Bronchial epithelial cell (primary cell): ENCODE measurements around the gene RNF115. TPM values are rescaled to one million over a fixed set of nuclear protein-coding genes. Genes with fewer than 3 reads are reported as not detected.
A peak's percentile ranks its signal among the peaks of the same experiment; 100 is the strongest.

ENCODE experiments used
- DNase-seq: peaks from one replicate; pipeline ENCODE4 v3.0.0-alpha.2; 2010; ENCODE audit warnings: low read depth
- FAIRE-seq: peaks from 2 replicates; lab custom pipeline; 2011; peaks lifted over from hg19 to GRCh38; lab: Jason Lieb, UNC
- H3K27me3 ChIP-seq: 2 replicates; pipeline ENCODE4 v1.5.1; 2011; ENCODE audit warnings: low read length; ENCODE audit not compliant: control insufficient read depth, insufficient read depth
- H3K36me3 ChIP-seq: 2 replicates; pipeline ENCODE4 v1.5.1; 2011; ENCODE audit warnings: low read length; ENCODE audit not compliant: control insufficient read depth, insufficient read depth
- H3K4me3 ChIP-seq: 2 replicates; pipeline ENCODE4 v1.5.1; 2011; ENCODE audit warnings: mild to moderate bottlenecking, low read depth, low read length, control low read depth
- total RNA-seq: library from RNA; depleted of rRNA; stranded (reverse); fragments of >200 nt; gene quantifications from 2 replicates; pipeline ENCODE4 v1.2.1, GENCODE V29; 2014
- TF ChIP-seq, protein P1 (sequence below): IDR thresholded peaks from 2 replicates; pipeline ENCODE4 v1.5.1; 2011; ENCODE audit warnings: mild to moderate bottlenecking, moderate library complexity, low read length, control low read depth, inconsistent platforms; ENCODE audit not compliant: insufficient read depth, severe bottlenecking

Gene RNF115
- total RNA-seq, 1 donor from 2014 or later: 9.0 TPM

DNA sequence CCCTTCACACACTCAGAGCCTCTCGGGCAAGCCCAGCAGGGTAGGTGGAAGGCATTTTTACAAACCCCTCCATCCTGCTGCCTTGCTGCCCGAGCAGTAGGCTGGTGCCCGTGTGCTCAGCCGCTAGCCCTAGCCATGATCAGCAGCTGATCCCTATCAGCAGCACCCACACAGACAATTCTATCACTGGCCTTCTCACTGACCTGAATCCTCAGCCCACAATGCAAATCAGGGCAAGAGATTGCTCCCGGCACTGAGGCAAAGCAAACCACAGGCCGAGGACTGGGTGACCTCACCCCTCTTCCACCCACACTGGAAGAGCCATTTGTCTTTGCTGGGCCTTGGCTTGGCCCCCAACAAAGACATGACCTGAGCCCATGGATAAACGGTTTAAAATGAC is 115.8 kb downstream of the RNF115 start:
- DNase-seq (no peak), FAIRE-seq (no peak)
- no peak overlapping the region for H3K4me3 ChIP-seq
- no peaks in the 10 kb centered on the region for H3K27me3 ChIP-seq
- TF ChIP-seq, protein P1, sequence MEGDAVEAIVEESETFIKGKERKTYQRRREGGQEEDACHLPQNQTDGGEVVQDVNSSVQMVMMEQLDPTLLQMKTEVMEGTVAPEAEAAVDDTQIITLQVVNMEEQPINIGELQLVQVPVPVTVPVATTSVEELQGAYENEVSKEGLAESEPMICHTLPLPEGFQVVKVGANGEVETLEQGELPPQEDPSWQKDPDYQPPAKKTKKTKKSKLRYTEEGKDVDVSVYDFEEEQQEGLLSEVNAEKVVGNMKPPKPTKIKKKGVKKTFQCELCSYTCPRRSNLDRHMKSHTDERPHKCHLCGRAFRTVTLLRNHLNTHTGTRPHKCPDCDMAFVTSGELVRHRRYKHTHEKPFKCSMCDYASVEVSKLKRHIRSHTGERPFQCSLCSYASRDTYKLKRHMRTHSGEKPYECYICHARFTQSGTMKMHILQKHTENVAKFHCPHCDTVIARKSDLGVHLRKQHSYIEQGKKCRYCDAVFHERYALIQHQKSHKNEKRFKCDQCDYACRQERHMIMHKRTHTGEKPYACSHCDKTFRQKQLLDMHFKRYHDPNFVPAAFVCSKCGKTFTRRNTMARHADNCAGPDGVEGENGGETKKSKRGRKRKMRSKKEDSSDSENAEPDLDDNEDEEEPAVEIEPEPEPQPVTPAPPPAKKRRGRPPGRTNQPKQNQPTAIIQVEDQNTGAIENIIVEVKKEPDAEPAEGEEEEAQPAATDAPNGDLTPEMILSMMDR: no peak
- no peaks in the 10 kb centered on the region for H3K36me3 ChIP-seq

DNA sequence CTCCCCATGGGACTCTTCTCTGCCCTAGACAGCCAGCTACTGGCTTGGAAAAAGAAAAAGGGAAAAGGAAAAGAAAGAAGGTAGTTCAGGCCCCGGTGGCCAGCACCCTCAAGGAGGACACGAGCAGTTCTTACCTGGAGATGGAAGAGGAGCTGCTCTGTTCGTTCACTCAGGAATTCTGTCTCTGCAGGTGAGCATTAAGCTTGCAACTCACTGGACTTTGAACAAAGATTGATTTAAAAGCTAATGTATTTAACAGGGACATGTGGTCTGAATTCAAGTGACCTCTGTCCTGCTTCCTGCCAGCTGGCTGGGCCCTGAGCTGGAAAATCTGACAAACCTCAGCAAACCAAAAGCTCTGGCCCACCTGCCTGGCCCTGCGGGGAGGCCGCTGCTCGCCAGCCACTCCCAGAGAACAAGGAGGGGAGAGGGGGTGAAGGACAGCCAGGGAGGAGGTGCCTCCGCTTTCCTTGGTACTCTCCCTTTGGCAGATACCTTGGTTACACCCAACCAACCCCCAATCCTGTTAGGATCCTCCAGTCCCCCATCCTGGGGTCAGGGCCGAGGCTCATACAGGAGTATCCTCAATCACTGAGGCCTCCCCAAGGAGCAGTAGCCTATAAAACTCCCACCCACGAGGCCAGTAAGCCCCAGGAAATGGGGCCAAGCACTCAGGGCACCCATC is 116.6 kb downstream of the RNF115 start, which contains the start of gene PDZK1:
Gene PDZK1, minus strand, starts transcription at position 186 of the 685 bp plus-strand sequence. CDS start 19,347 bp downstream, outside the sequence.
- no peak for DNase-seq
- FAIRE-seq: no peak
- Histone ChIP-seq H3K36me3 (no peaks in the 10 kb centered on the region), H3K4me3 (no peak within 1 kb of the TSS), H3K27me3 (no peaks in the 10 kb centered on the region)
- TF ChIP-seq, protein P1: no peak

DNA sequence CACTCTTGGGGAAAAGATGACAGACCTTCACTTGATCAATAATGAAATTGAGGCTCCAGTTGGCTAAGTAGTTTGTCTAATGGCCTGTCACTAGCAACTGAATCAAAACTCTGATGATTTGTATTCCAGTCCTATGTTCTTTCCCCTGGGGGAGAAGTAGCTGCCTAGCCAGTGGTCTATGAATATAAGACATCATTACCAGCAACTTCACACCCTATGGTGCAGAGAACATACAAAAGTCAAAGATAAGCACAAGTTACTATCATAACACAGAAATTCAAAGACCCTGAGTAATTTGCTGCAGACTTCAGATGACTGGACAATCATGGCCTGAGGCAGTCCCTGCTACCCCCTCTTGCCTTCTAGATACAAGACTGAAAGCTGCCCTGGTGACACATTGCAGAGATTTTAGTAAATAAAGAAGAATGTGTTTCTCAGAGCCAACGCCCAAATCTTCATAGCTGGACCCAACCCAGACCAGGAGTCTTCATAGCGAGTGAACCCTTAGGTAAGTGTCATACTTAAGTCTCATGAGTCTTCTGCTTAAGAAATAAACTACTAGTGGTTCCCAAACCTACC is 117.7 kb downstream of the RNF115 start:
- TF ChIP-seq, protein P1: no peak
- Histone ChIP-seq H3K36me3 (no peaks in the 10 kb centered on the region), H3K27me3 (no peaks in the 10 kb centered on the region), H3K4me3 (no peak overlapping the region)
- FAIRE-seq (no peak), DNase-seq (peak; percentile 98)

DNA sequence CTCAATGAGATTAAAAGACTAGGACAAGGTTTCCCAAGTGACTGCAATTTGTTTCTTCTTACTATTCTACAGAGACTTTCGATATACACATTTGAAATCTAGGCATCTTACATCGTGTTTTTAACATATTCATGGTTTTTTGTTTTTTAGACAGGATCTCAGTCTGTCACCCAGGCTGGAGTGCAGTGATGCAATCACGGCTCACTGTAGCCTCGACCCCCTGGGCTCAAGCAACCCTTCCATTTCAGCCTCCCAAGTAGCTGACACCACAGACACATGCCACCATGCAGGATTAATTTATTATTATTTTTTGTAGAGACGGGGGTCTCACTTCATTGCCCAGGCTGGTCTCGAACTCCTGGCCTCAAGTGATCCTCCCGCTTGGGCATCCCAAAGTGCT is 118.3 kb downstream of the RNF115 start:
- FAIRE-seq (no peak), DNase-seq (no peak)
- no peak overlapping the region for H3K4me3 ChIP-seq
- H3K36me3 ChIP-seq: no peaks in the 10 kb centered on the region
- no peaks in the 10 kb centered on the region for H3K27me3 ChIP-seq
- TF ChIP-seq, protein P1: no peak

DNA sequence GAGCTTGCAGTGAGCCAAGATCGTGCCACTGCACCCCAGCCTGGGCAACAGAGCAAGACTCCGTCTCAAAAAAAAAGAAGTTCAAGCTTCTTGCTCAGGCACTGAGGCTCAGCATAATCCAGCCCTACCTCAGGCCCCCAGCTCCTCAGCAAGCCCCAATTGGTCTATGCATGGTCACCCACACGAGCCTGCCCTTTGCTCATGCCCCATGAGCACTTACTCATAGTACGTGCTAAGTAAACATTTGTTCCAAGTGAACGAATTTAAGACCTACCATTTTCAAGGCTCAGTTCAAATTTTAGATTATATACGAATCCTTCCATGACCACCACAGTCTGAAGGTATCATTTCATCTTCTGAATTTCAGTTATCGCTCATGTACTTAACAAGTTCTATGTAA is 121.1 kb downstream of the RNF115 start:
- no peaks in the 10 kb centered on the region for H3K36me3 ChIP-seq
- H3K4me3 ChIP-seq: no peak overlapping the region
- no peak for DNase-seq
- TF ChIP-seq, protein P1: no peak
- no peaks in the 10 kb centered on the region for H3K27me3 ChIP-seq
- no peak for FAIRE-seq

DNA sequence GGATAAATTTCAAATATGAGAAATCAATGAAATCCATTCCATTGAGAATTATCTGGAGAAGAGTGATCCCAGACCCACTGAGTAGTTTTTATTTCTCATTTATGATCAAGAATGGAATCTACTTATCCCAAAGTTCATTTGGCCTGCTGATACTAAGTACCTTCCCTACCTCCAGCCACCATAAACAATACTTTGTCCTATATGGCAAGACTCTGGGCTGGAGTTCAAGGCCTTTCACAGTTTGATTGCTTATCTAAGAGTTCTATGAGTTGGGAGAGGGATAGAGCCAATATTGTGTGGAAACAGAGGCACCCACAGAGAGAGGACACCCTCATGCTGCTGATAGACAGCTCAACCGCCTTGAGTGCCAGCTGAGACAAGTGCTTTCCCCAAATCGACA is 121.8 kb downstream of the RNF115 start:
- Histone ChIP-seq H3K36me3 (no peaks in the 10 kb centered on the region), H3K4me3 (no peak overlapping the region), H3K27me3 (no peaks in the 10 kb centered on the region)
- DNase-seq (no peak), FAIRE-seq (no peak)
- TF ChIP-seq, protein P1: no peak
